B cell (primary cell): ENCODE data around the gene MAGIX.

Experiments used
- EZH2 ChIP-seq: IDR thresholded peaks from 2 replicates; pipeline ENCODE4 v1.6.1; 2012; ENCODE audit warnings: borderline replicate concordance, low read depth, mild to moderate bottlenecking, moderate library complexity, low read length; ENCODE audit not compliant: insufficient read depth, poor library complexity, severe bottlenecking
- TF ChIP-seq, protein P1 (sequence below): fragments of 200-600 bp; IDR thresholded peaks from one replicate; pipeline ENCODE4 v1.8.0; 2022; ENCODE audit warnings: antibody characterized with exemption, mild to moderate bottlenecking

DNA sequence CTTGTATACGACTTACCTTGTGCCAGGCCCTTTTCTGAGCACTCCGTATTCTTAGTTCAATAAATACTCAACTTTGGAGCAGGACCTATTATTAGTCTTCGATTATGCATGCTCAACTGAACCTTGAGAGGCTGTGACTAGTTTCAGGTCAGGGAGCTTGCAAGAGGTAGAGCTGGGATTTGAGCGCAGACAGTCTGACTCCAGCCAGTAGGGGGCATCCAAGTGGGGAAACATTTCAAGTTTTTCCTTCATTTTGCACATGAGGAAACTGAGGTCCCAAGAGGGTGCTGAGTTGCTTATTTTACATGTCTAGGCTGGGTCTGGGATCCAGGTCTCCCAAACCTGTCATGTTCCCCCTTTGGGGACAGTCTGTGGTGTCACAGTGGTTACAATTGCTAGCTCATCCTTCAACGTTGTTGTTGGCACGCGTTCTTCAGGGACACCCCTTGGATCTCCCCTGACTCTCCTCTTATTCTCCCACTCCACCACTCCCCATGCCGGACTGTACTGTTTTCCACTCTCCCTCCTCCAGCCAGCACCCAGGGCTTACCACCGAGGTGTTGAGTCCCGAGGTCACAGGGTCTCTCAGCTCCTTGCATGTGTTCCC lies 30.3 kb downstream of the MAGIX start:
- TF ChIP-seq, protein P1, sequence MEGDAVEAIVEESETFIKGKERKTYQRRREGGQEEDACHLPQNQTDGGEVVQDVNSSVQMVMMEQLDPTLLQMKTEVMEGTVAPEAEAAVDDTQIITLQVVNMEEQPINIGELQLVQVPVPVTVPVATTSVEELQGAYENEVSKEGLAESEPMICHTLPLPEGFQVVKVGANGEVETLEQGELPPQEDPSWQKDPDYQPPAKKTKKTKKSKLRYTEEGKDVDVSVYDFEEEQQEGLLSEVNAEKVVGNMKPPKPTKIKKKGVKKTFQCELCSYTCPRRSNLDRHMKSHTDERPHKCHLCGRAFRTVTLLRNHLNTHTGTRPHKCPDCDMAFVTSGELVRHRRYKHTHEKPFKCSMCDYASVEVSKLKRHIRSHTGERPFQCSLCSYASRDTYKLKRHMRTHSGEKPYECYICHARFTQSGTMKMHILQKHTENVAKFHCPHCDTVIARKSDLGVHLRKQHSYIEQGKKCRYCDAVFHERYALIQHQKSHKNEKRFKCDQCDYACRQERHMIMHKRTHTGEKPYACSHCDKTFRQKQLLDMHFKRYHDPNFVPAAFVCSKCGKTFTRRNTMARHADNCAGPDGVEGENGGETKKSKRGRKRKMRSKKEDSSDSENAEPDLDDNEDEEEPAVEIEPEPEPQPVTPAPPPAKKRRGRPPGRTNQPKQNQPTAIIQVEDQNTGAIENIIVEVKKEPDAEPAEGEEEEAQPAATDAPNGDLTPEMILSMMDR, result peak; percentile 61
- no peak for TF ChIP-seq EZH2
